Heart right ventricle (tissue), 16 donors: ENCODE data around the gene POLR2L. TPM values are rescaled to one million over a fixed set of nuclear protein-coding genes. Genes with fewer than 3 reads are reported as not detected.

ENCODE experiments used
- ATAC-seq, 8 donors: fragments of 200-7000 bp; cut with Tn5 transposase; one replicate each; pipeline ENCODE4 v1.9.1; 2020; ENCODE audit warnings: mild to moderate bottlenecking in 8 of 8, moderate library complexity in 8 of 8, moderate number of reproducible peaks in 1 of 8
- DNase-seq, 2 donors: peaks; one replicate each; pipeline ENCODE4 v3.0.0-alpha.2; 2020
- H3K27ac ChIP-seq, 10 donors: fragments of 200-600 bp; sonication (generic) in 2 of 10; one replicate each; pipeline versions ENCODE4 v1.5.0 to v1.8.0; 2020 to 2022; ENCODE audit warnings: mild to moderate bottlenecking in 3 of 10
- H3K27me3 ChIP-seq, 7 donors: fragments of 200-600 bp; one replicate each; pipeline ENCODE4 v1.8.0; 2021 to 2022; ENCODE audit warnings: mild to moderate bottlenecking in 2 of 7
- H3K36me3 ChIP-seq, 9 donors: fragments of 200-600 bp; sonication (generic) in 1 of 9; one replicate each; pipeline versions ENCODE4 v1.5.0 to v1.8.0; 2020 to 2022; ENCODE audit warnings: mild to moderate bottlenecking in 2 of 9
- H3K4me1 ChIP-seq, 9 donors: fragments of 200-600 bp; sonication (generic) in 1 of 9; one replicate each; pipeline versions ENCODE4 v1.5.0 to v1.8.0; 2020 to 2022; ENCODE audit warnings: mild to moderate bottlenecking in 4 of 9
- H3K4me3 ChIP-seq, 10 donors: fragments of 200-600 bp; sonication (generic) in 2 of 10; one replicate each; pipeline versions ENCODE4 v1.5.0 to v1.8.0; 2020 to 2022; ENCODE audit warnings: mild to moderate bottlenecking in 7 of 10, moderate library complexity in 2 of 10
- H3K9me3 ChIP-seq, 11 donors: fragments of 200-600 bp in 10 of 11; sonication (generic) in 2 of 11; one replicate each; pipeline versions ENCODE4 v1.5.0 to v1.8.0; 2013 to 2022; ENCODE audit warnings: mild to moderate bottlenecking in 2 of 11, control low read depth in 1 of 11, moderate library complexity in 1 of 11
- CTCF ChIP-seq, 9 donors: fragments of 200-600 bp; sonication (generic) in 2 of 9; IDR thresholded peaks; one replicate each; pipeline versions ENCODE4 v1.5.0 to v1.8.0; 2021 to 2022; ENCODE audit warnings: antibody characterized with exemption in 9 of 9, mild to moderate bottlenecking in 5 of 9, moderate library complexity in 1 of 9
- WGBS, 2 donors: extraction: QIAGEN DNeasy Blood & Tissue Kit; methylation state at CpG; one replicate each; pipeline ENCODE4 v1.1.7; 2013; ENCODE audit warnings: inconsistent platforms in 1 of 2; 5-methylcytosine and 5-hydroxymethylcytosine counted together
- intact Hi-C, 10 donors: fragments of 100-400 bp; cut with DNase I; formaldehyde crosslinking; loops; one replicate each; pipeline versions ENCODE4 v1.11.1 to v1.14.2; 2022
- polyA plus RNA-seq, 2 donors: library from polyadenylated mRNA; stranded (reverse); fragments of 200-250 nt; gene quantifications; one replicate each; pipeline ENCODE4 v1.2.3, GENCODE V29; 2013
- total RNA-seq, 10 donors: library from RNA; stranded (reverse); fragmentation: NEBNext Ultra II Directional in 3 of 10; extraction: Animal tissue kit (Norgen Biotek cat#: 25700) in 3 of 10; gene quantifications; one replicate each; pipeline versions ENCODE4 v1.2.1 to v1.2.4, GENCODE V29; 2021 to 2023
- donor health status: Arrhythmogenic right ventricular cardiomyopathy.
- donor health status: ischemic (EF 13 %, LVEDD 7.1; RV severe dilation, severe dysfunction).
- donor health status: healthy with polysubstance abuse.
- donor health status: DM: no; HTN: yes; CAD: no.
- donor health status: DM: no; HTN: no; CAD: no.
- donor health status: ischemic (EF 25% LVEDD 6.9; RV normal size, moderate dysfunction).
- donor health status: ischemic (EF 25% LVEDD 5.7; RV mildly dilated, moderate dysfunction).
- donor health status: healthy.
- donor health status: DM: yes; HTN: yes; CAD: no.
- donor health status: Ischemic cardiomyopathy.
- donor health status: ischemic (EF 35%, LVEDD 5.7; RV mildly dilated, moderate dysfunction).
- donor health status: nonischemic (EF 11% LVEDD 7.7; RV severe dilation, severe dysfunction).
- donor health status: DM: yes; HTN: yes; CAD: no.
- donor health status: PGD.
- donor health status: ischemic (EF 29% LVEDD 5.4; RV normal size, mild dysfunction).
- donor health status: nonischemic (EF 23%, LVEDD 6.1; RV moderate dilation, normal function).

The POLR2L gene
- total and polyA plus RNA-seq, 12 donors, result 148 to 279 (median 234) TPM

- no peaks in the 10 kb centered on the region for H3K9me3 ChIP-seq
- H3K4me1 ChIP-seq, result peaks cover 17 to 34% (median 23%) of the 10 kb centered on the region in 9 donors
- intact Hi-C loops, result no loop called here
- H3K27ac ChIP-seq, result no peak overlapping the region
- ATAC-seq (no peak), DNase-seq (no peak)
- H3K4me3 ChIP-seq, result no peak overlapping the region
- peaks cover 0 to 24% (median 0%) of the 10 kb centered on the region in 9 donors for H3K36me3 ChIP-seq
- TF ChIP-seq CTCF (IDR thresholded peaks at IDR 0.05), result no peak
- 95 to 96% methylated on average over 7 to 15 of the region's 15 CpGs for WGBS, 2 donors
- H3K27me3 ChIP-seq, result peaks cover 0 to 31% (median 25%) of the 10 kb centered on the region in 7 donors
These were observed 49.9 kb downstream of the POLR2L start for GRCh38 chr11:792535-792821.

- WGBS, 2 donors, result 94% methylated on average over 44 to 49 of the region's 49 CpGs
- Histone ChIP-seq H3K4me3 (no peak overlapping the region), H3K27ac (no peak overlapping the region), H3K4me1 (peaks cover 13 to 28% (median 17%) of the 10 kb centered on the region in 9 donors), H3K9me3 (no peaks in the 10 kb centered on the region), H3K27me3 (peaks cover 0 to 31% (median 25%) of the 10 kb centered on the region in 7 donors), H3K36me3 (peaks cover 0 to 24% (median 0%) of the 10 kb centered on the region in 9 donors)
- intact Hi-C loops, result no loop called here
- DNase-seq (peak in 1 of 2 donors; percentile 15), ATAC-seq (no peak)
- no peak for TF ChIP-seq CTCF (IDR thresholded peaks at IDR 0.05)
These were observed 50.4 kb downstream of the POLR2L start for GRCh38 chr11:791658-792534.

- no peak overlapping the region for H3K4me3 ChIP-seq
- WGBS, 2 donors, result 66 to 74% methylated on average over 18 of the region's 18 CpGs
- peaks cover 0 to 24% (median 0%) of the 10 kb centered on the region in 9 donors for H3K36me3 ChIP-seq
- peaks cover 5 to 20% (median 10%) of the 10 kb centered on the region in 9 donors for H3K4me1 ChIP-seq
- H3K27me3 ChIP-seq, result peaks cover 0 to 31% (median 25%) of the 10 kb centered on the region in 7 donors
- H3K9me3 ChIP-seq, result no peaks in the 10 kb centered on the region
- intact Hi-C loops, result no loop called here
- peak in 1 of 2 donors; percentile 13 for DNase-seq
- ATAC-seq, result no peak
- H3K27ac ChIP-seq, result no peak overlapping the region
- no peak for TF ChIP-seq CTCF (IDR thresholded peaks at IDR 0.05)
These were observed 51.4 kb downstream of the POLR2L start for GRCh38 chr11:790721-791564.

GRCh38 chr11:789943-790342 is 52.4 kb downstream of the POLR2L start, which contains the start of gene CEND1:
Gene CEND1, minus strand, starts transcription at chr11:790090. Its CDS starts 1,514 bp downstream, at chr11:788576.
- DNase-seq, result no peak
- peaks cover 0 to 24% (median 0%) of the 10 kb centered on the region in 9 donors for H3K36me3 ChIP-seq
- no peak for TF ChIP-seq CTCF (IDR thresholded peaks at IDR 0.05)
- H3K27me3 ChIP-seq, result peaks cover 0 to 31% (median 25%) of the 10 kb centered on the region in 7 donors
- intact Hi-C loops, result no loop called here
- ATAC-seq, result peak in 3 of 8 donors; percentile 7 to 21 (median 13)
- H3K27ac ChIP-seq, result no peak within 1 kb of the TSS
- 3 to 4% methylated on average over 33 to 44 of the region's 44 CpGs for WGBS, 2 donors
- H3K9me3 ChIP-seq, result no peaks in the 10 kb centered on the region
- H3K4me1 ChIP-seq, result peaks cover 0 to 10% (median under 1%) of the 10 kb centered on the region in 9 donors
- H3K4me3 ChIP-seq, result peak within 1 kb of the TSS in 3 of 10 donors; percentile 3 to 26 (median 5)
